A549 (cell line): Measurements from ENCODE around the gene F10.

ENCODE experiments used
- MAZ ChIP-seq: fragments of 150-350 bp; IDR thresholded peaks from 2 replicates; pipeline ENCODE4 v1.6.1; 2014; ENCODE audit warnings: antibody characterized with exemption, low read depth, low read length, borderline replicate concordance
- POLR2A ChIP-seq: IDR thresholded peaks from 2 replicates; pipeline ENCODE4 v1.6.1; 2012; ENCODE audit warnings: mild to moderate bottlenecking, low read length
- RARB ChIP-seq: fragments of 250-450 bp; sonication (Bioruptor Pico); IDR thresholded peaks from 2 replicates; pipeline ENCODE4 v1.8.0; 2021; ENCODE audit warnings: mild to moderate bottlenecking, moderate library complexity
- RFX5 ChIP-seq: fragments of 450-650 bp; IDR thresholded peaks from 2 replicates; pipeline ENCODE4 v1.7.1; 2014; ENCODE audit warnings: antibody characterized with exemption, mild to moderate bottlenecking, moderate library complexity
- SMC3 ChIP-seq: fragments of >200 bp; sonication (Bioruptor Twin); formaldehyde crosslinking; IDR thresholded peaks from 3 replicates; pipeline ENCODE4 v1.6.1; 2018; ENCODE audit warnings: inconsistent platforms
- TF ChIP-seq, protein P1 (sequence below): fragments of >200 bp; sonication (Bioruptor Twin); formaldehyde crosslinking; IDR thresholded peaks from 3 replicates; pipeline ENCODE4 v1.5.1; 2016

DNA sequence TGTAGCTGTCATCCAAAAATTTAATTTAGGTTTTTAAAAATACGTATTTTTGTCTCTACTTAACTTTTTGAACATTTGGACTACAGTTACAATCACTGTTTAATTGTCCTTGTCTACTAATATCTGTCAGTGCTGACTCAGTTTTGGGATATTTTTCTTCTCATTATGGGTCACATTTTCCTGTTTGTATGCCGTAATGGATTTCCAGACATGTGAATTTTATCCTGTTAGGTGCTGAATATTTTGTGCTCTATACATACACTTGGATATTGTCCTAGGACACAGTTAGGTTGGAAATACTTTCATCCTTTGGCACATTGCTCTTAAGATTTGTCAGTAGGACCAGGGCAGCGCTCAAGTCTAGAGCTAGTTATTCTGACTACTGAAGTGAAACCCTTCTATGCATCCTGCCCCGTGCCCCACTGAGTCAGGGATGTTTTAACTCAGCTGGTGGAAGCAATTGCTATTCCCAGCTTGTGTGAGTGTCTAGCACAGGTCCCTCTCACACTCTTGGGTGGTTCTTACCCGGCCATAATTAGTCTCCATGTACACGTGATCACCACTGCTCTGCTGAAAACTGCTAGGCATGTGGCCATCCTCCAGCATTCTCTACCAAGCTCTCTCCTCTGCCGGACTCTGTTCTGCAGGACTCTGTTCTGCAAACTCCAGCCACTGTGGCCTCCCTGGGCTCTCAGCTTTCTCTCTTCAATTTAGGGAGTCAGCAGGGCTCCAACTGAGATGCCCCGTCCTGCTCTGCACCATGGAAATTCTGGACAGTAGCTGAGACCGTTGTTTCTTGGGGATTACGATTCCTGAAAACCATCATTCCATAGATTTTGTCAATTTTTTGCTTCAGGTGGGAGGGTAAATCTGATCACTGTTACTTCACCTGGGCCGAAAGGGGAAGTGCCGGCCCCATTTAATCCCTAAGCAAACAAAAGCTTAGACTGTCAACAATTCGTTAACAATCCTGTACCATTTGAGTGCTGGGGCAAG is 47.0 kb downstream of the F10 start:
- TF ChIP-seq MAZ: no peak
- TF ChIP-seq SMC3: no peak
- TF ChIP-seq, protein P1, sequence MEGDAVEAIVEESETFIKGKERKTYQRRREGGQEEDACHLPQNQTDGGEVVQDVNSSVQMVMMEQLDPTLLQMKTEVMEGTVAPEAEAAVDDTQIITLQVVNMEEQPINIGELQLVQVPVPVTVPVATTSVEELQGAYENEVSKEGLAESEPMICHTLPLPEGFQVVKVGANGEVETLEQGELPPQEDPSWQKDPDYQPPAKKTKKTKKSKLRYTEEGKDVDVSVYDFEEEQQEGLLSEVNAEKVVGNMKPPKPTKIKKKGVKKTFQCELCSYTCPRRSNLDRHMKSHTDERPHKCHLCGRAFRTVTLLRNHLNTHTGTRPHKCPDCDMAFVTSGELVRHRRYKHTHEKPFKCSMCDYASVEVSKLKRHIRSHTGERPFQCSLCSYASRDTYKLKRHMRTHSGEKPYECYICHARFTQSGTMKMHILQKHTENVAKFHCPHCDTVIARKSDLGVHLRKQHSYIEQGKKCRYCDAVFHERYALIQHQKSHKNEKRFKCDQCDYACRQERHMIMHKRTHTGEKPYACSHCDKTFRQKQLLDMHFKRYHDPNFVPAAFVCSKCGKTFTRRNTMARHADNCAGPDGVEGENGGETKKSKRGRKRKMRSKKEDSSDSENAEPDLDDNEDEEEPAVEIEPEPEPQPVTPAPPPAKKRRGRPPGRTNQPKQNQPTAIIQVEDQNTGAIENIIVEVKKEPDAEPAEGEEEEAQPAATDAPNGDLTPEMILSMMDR: no peak
- no peak for TF ChIP-seq POLR2A
- TF ChIP-seq RARB (CRISPR knock-in tag): no peak
- no peak for TF ChIP-seq RFX5
